AG10803 (cell line): ENCODE results near the gene HRG.
"Not testable (repeated sequence)": the region's sequence is repeated elsewhere in the genome, so short reads cannot be mapped to it uniquely, and the experiment has no call there.

Experiments
- DNase-seq: peaks from one replicate; pipeline ENCODE4 v3.0.0; 2010; ENCODE audit warnings: low read depth
- H3K4me3 ChIP-seq: 2 replicates; pipeline ENCODE4 v1.5.1; 2011; ENCODE audit warnings: mild to moderate bottlenecking, low read length, control low read depth
- CTCF ChIP-seq: conservative IDR thresholded peaks from 2 replicates; pipeline ENCODE4 v1.5.1; 2011; ENCODE audit warnings: mild to moderate bottlenecking, low read length, control low read depth, inconsistent platforms

Gene HRG

GRCh38 chr3:186628756-186629155 lies 37.1 kb upstream of the HRG start:
- no peak for TF ChIP-seq CTCF
- no peak for DNase-seq

GRCh38 chr3:186630950-186631641 lies 34.7 kb upstream of the HRG start:
- DNase-seq, result no peak

More at GRCh38 chr3:186628756-186629155, 37.1 kb upstream of the HRG start:
- no peak overlapping the region for H3K4me3 ChIP-seq

GRCh38 chr3:186633481-186633880 lies 32.3 kb upstream of the HRG start:
- no peak for DNase-seq
- H3K4me3 ChIP-seq, result no peak overlapping the region
- no peak for TF ChIP-seq CTCF

More at GRCh38 chr3:186630950-186631641, 34.7 kb upstream of the HRG start:
- no peak for TF ChIP-seq CTCF
- H3K4me3 ChIP-seq, result no peak overlapping the region

GRCh38 chr3:186634207-186634606 lies 31.6 kb upstream of the HRG start:
- not testable (repeated sequence) for H3K4me3 ChIP-seq, DNase-seq

- TF ChIP-seq CTCF, result no peak
- H3K4me3 ChIP-seq, result no peak overlapping the region
- DNase-seq, result no peak
These were observed 30.3 kb upstream of the HRG start for GRCh38 chr3:186635532-186635931.

- DNase-seq, result no peak
These were observed 29.3 kb upstream of the HRG start for GRCh38 chr3:186636536-186636935.

GRCh38 chr3:186637686-186638085 lies 28.1 kb upstream of the HRG start:
- no peak for TF ChIP-seq CTCF
- no peak overlapping the region for H3K4me3 ChIP-seq
- no peak for DNase-seq

More at GRCh38 chr3:186636536-186636935, 29.3 kb upstream of the HRG start:
- no peak overlapping the region for H3K4me3 ChIP-seq
- TF ChIP-seq CTCF, result no peak

- no peak for TF ChIP-seq CTCF
- H3K4me3 ChIP-seq, result no peak overlapping the region
- DNase-seq, result no peak
These were observed 27.6 kb upstream of the HRG start for GRCh38 chr3:186638259-186638658.
